Right lobe of liver (tissue), 4 donors: ENCODE data around the gene MAPK4.

Source experiments
- CTCF ChIP-seq, 4 donors: fragments of 200-600 bp in 3 of 4; fragments of 450-650 bp in 1 of 4; IDR thresholded peaks; one replicate each; pipeline versions ENCODE4 v1.5.1 to v1.8.0; 2016 to 2022; ENCODE audit warnings: antibody characterized with exemption in 4 of 4, mild to moderate bottlenecking in 2 of 4
- POLR2A ChIP-seq: fragments of 450-650 bp; IDR thresholded peaks from one replicate; pipeline ENCODE4 v1.6.1; 2017; ENCODE audit warnings: antibody characterized with exemption, mild to moderate bottlenecking
- donor health status: DM: no; HTN: no; CAD: no.
- donor health status: DM: no; HTN: no; CAD: no.
- donor health status: DM: no; HTN: yes; CAD: no.

GRCh38 chr18:50647237-50647636, 87.3 kb downstream of the MAPK4 start:
- TF ChIP-seq CTCF (IDR thresholded peaks at IDR 0.05): no peak
- no peak for TF ChIP-seq POLR2A
